SH-SY5Y (cell line): ENCODE results near the gene SFTPD.

ENCODE experiments used
- GATA2 ChIP-seq: IDR thresholded peaks from 2 replicates; pipeline ENCODE4 v1.6.1; 2011; ENCODE audit warnings: mild to moderate bottlenecking, low read depth, low read length
- GATA3 ChIP-seq: IDR thresholded peaks from 2 replicates; pipeline ENCODE4 v1.6.1; 2011; ENCODE audit warnings: low read depth, mild to moderate bottlenecking, low read length, moderate library complexity

The SFTPD gene

GRCh38 chr10:79925614-79926013, 23.3 kb downstream of the SFTPD start:
- no peak for TF ChIP-seq GATA3
- TF ChIP-seq GATA2 = no peak

- no peak for TF ChIP-seq GATA3
- TF ChIP-seq GATA2 = no peak
These were observed 25.2 kb downstream of the SFTPD start for GRCh38 chr10:79923669-79924068.

GRCh38 chr10:79923145-79923544, 25.8 kb downstream of the SFTPD start:
- no peak for TF ChIP-seq GATA3
- no peak for TF ChIP-seq GATA2

- TF ChIP-seq GATA2 = no peak
- no peak for TF ChIP-seq GATA3
These were observed 38.1 kb downstream of the SFTPD start for GRCh38 chr10:79910836-79911235.

- TF ChIP-seq GATA3 (no peak), GATA2 (no peak)
These were observed 38.6 kb downstream of the SFTPD start for GRCh38 chr10:79910344-79910743.

- no peak for TF ChIP-seq GATA3
- no peak for TF ChIP-seq GATA2
These were observed 43.3 kb downstream of the SFTPD start for GRCh38 chr10:79905322-79906314.

GRCh38 chr10:79904671-79905321, 44.1 kb downstream of the SFTPD start:
- TF ChIP-seq GATA3 (no peak), GATA2 (no peak)

- no peak for TF ChIP-seq GATA3
- TF ChIP-seq GATA2 = no peak
These were observed 50.1 kb downstream of the SFTPD start for GRCh38 chr10:79898597-79899325.

GRCh38 chr10:79890469-79890868, 58.4 kb downstream of the SFTPD start:
- TF ChIP-seq GATA3 = no peak
- no peak for TF ChIP-seq GATA2
